GM13976 (cell line): Measurements from ENCODE around the gene NAPSA.

Experiments
- DNase-seq: peaks from one replicate; pipeline ENCODE4 v3.0.0; 2012; ENCODE audit warnings: low spot score
- CTCF ChIP-seq: IDR thresholded peaks from 2 replicates; pipeline ENCODE4 v1.5.1; 2012; ENCODE audit warnings: borderline replicate concordance, mild to moderate bottlenecking; ENCODE audit not compliant: insufficient read depth; ENCODE audit errors: extremely low read depth, missing control alignments, control extremely low read depth
- in situ Hi-C: fragments of 300-500 bp; cut with MboI; formaldehyde crosslinking; loops from one replicate; pipeline ENCODE4 v1.12.0; 2022; ENCODE audit warnings: low sequenced_read_pairs, mixed read lengths, inconsistent platforms; ENCODE audit not compliant: unreplicated experiment

NAPSA gene

DNA sequence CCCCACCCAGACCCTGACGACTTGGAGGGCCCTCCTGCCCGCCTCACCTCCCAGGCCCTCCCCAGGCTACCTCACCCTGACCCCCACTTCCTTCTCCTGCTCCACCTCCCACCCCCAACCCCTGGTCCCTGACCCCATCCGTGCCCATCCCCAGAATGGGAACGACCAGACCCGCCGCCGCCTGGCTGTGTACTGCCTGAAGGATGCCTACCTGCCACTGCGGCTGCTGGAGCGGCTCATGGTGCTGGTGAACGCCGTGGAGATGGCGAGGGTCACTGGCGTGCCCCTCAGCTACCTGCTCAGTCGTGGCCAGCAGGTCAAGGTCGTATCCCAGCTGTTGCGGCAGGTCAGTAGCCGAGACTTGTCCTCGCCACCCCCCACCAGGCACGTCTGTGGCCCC lies 41.4 kb upstream of the NAPSA start:
- TF ChIP-seq CTCF = no peak
- no peak for DNase-seq
- in situ Hi-C loops = no loop called here

GRCh38 chr19:50406156-50406820 lies 40.8 kb upstream of the NAPSA start:
- in situ Hi-C loops = no loop called here
- no peak for TF ChIP-seq CTCF
- DNase-seq = no peak

- no peak for DNase-seq
- no peak for TF ChIP-seq CTCF
These were observed 37.3 kb upstream of the NAPSA start for GRCh38 chr19:50402544-50403301.

DNA sequence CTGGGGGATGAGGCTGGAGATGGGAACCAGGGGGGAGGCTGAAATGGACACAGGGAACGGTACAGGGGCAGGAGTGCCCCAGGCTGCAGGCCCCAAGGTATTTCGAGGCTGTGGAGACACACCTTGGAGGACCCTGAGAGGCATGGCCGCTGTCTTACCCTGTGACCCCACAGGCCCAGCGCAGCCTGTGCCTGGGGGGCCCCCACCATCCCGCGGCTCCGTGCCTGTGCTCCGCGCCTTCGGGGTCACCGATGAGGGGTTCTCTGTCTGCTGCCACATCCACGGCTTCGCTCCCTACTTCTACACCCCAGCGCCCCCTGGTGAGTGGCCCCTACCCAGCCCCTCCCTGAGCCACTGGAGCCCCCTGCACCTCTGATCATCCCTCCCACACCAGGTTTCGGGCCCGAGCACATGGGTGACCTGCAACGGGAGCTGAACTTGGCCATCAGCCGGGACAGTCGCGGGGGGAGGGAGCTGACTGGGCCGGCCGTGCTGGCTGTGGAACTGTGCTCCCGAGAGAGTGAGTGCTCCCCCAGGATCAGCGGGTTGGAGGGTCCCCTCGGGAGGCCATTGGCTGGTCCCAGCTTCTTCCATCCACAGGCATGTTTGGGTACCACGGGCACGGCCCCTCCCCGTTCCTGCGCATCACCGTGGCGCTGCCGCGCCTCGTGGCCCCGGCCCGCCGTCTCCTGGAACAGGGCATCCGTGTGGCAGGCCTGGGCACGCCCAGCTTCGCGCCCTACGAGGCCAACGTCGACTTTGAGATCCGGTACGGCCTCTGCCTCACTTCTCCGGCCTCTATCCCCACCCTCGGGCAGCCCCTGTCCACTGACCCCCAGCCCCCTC lies 36.4 kb upstream of the NAPSA start:
- DNase-seq = no peak
- in situ Hi-C loops = no loop called here

More at GRCh38 chr19:50402544-50403301, 37.3 kb upstream of the NAPSA start:
- in situ Hi-C loops = no loop called here

DNA sequence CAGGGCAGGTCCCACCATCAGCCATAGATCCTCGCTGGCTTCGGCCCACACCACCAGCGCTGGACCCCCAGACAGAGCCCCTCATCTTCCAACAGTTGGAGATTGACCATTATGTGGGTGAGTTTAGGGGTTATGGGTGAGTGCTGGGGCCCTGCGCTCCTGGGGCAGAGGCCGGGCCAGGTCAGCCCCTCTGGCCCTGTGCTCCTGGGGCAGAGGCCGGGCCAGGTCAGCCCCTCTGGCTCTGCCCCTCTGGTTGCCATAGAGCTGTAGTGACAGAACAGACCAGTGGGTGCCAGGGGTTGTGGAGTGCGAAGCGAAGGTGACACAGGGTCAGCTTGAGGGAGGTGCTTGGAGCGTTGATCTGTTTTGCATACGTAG lies 33.9 kb upstream of the NAPSA start:
- TF ChIP-seq CTCF = no peak

More for the DNA sequence above, 36.4 kb upstream of the NAPSA start:
- no peak for TF ChIP-seq CTCF

GRCh38 chr19:50398675-50399367 lies 33.4 kb upstream of the NAPSA start:
- DNase-seq = no peak
- in situ Hi-C loops = no loop called here
- TF ChIP-seq CTCF = no peak

More for the DNA sequence above, 33.9 kb upstream of the NAPSA start:
- in situ Hi-C loops = no loop called here
- no peak for DNase-seq
